Measurements from ENCODE around the gene CCDC175.

Gene CCDC175

DNA sequence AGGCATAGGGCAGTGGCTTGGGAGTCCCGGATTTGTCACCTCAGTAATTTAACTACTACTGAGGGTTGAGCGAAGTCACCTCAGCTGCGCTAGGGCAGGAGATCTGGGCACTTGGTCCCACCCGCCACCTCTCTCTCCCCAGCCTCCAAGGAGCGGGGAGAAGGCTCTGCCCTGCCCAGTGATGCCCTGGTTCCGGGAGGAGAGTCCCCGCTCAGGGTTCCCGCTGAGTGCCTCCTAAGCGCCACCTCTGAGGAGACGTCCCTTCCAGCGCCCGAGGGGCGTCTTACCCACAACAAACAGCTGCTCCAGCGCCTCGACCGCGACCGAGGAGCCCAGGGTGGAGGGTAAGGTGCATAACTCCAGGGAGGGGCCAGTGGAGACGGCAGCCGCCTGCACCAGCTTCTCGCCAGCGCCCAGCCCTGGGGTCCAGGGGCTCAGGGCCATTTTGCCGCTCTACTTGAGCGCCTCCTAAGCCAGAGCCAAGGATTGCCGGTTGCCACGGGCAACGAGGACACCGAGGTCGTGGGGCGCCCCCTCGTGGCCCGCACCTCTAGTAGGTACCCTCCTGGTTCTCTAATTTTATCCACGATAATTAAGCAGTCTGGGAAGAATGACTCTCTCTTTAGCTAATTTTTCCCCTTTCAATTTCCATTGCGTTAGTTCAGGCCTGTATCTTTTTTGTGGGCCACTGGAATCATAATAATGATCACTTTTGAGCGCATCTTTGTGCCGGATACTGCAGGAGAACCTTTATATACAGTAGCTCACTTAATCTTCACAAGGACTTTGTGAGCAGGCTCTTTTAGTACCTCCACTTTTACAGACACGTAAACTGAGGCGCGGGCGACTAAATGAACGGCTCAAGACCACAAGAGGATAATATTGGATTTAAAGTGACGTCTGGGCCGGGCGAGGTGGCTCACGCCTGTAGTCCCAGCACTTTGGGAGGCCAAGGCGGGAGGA is at the start of gene CCDC175:
CCDC175 (minus strand) TSS at position 481 of the 963 bp plus-strand sequence; CDS start at position 444, 37 bp downstream.
- peak; percentile 95 for DNase-seq

DNA sequence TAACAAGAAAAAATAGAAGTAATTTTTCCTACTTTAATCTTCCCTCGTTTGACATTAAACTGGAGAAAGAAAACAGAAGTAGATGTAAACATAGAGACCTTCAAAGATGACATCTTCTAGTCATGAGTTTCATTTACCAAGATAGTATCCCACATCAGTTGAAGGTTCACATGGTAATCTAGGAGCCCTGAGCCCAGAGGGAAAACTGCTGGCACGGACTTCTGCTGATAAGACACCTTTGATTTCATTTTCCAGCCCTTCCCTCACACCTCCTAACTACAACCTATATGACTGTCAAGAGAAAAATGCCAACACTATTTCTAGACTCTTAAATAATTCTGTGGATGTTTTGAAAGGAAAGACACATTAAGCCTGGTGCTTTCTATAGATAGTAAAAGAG is 46.0 kb upstream of the CCDC175 start:
- DNase-seq: no peak

- DNase-seq: no peak
Observed at GRCh38 chr14:59619061-59619460, 42.4 kb upstream of the CCDC175 start.

GRCh38 chr14:59601056-59601455 is 24.4 kb upstream of the CCDC175 start:
- no peak for DNase-seq

- DNase-seq: no peak
Observed at GRCh38 chr14:59600211-59600945, 23.8 kb upstream of the CCDC175 start.

- no peak for DNase-seq
Observed at GRCh38 chr14:59595071-59595470, 18.5 kb upstream of the CCDC175 start.

- DNase-seq: no peak
Observed at GRCh38 chr14:59591641-59592370, 15.2 kb upstream of the CCDC175 start.

DNA sequence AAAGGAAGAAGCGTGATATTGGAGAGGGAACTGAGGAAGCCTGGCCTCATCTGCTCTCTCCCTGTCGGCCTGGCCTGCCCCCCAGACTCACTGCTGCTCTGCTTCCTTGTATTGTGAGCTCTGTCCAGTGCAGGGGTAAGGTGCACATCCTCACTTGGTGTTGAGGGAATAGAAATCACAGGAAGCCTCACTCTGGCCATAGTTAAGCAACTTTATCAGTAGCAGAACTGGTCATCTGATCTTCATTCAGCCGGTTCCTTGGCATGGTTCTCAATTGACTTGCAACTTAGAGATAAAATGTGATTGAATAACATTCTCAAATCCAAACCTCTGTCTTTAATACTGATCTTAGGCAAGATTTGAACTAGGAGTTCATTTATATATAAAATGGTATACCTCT is 11.5 kb upstream of the CCDC175 start:
- no peak for DNase-seq

DNA sequence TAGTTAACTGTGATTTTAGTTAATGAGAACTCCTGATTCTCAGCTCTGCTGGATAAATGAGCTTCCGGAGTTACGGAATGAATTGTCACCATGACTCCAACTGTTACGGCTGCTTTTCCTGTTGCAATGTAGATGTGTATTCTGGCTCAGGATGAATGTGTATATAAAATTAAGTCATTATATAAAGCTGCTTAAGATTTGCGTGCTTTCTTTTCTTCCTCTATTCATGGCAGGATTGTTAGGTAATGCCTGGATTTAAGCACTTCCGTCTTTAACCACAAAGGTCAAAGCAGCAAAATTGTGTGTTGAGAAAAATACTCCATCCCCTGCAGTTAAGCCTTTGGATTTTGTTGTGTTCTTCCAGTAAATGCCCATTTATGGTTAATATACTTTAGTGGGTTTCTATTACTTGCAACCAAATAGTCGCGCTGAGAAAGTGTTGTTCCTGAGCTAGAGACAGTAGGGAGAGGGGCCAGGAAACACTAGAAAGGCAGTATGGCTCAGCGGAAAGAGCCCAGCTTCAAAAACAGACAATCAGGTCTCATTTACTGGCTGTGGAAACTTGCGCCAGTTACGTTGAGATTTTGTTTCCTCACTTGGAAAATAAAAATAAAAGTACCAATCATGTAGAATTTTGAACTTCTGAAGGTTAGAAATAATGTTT is 9.4 kb upstream of the CCDC175 start:
- no peak for DNase-seq

GRCh38 chr14:59583755-59584154 is 7.1 kb upstream of the CCDC175 start:
- no peak for DNase-seq

GRCh38 chr14:59582845-59583509 is 6.4 kb upstream of the CCDC175 start:
- no peak for DNase-seq

- no peak for DNase-seq
Observed at GRCh38 chr14:59582161-59582560, 5.5 kb upstream of the CCDC175 start.

DNA sequence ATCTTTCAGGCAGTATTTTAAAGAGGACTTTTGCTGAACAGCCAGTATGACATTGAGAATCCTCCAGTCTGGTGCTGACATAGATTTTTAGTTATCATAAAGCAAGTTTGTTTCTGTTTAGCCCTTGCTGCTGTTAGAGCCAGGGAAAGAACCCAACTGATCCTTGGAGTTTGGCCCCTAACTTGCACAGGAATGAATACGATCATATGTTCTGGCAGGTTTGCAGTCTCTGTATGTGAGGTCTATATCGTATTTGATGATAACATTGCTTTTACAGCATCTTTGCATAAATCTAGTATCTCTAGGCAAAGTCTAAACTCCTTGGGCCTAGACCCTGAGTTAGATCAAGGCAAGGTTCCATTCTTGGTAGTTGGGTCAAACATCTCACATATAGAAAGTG is 4.3 kb upstream of the CCDC175 start:
- no peak for DNase-seq

GRCh38 chr14:59570122-59570521 is 6.5 kb downstream of the CCDC175 start:
- DNase-seq: no peak

DNA sequence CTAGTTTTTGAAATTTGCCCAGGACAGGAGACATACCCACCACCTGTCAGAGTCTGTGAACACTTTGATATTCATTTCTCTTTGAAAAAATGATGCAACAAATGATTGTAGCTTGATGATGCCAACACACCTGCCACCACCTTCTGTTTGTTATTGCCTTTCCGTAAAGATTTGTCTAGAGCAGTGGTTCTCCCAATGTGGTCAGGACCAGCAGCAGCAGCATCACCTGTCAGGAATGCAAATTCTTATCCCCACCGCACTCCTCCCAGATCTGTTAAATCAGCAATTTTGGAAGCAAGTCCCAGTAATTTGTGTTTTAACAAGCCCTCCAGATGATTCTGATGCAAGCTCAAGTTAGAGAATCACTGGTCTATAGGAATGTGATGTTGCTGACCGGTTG is 9.9 kb downstream of the CCDC175 start:
- no peak for DNase-seq

DNA sequence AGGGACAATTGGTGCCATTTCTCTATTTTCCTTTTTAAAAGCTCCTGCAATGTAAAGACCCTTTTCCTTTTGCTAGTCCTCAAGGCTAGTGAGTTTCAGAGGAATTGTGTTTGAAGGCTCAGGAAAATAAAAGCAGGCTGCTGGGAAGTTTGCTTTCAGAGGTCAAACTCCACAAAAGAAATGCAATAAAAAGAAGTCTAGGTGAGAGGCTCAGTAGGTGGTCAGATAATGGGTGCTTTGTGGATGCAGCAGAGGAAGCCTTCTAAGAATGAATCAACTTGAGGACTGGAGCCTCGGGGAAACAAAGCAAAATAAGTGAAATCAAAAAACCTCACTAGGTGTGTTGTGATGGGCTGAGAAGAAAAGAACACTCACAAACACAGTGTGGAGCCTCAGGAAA is 10.3 kb downstream of the CCDC175 start:
- DNase-seq: no peak

GRCh38 chr14:59565087-59565486 is 11.5 kb downstream of the CCDC175 start:
- DNase-seq: no peak

DNA sequence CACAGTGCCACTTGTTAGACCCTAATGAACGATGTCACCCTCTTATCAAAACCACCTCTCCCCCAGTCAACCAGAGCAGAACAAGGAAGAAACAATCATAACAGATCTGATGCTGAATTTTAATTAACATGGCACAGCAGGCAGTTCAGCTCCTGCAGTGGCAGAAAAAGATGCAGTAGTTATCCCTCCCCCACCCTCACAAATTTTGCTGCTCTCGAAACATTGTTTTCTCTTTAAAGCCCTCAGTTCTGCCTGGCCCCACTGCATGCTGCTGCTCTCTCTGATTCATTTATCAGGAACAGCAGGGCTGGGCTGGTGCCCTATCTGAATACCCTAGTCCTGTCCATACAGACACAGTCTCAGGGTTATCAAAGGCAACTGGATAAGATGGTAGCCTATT is 12.2 kb downstream of the CCDC175 start:
- no peak for DNase-seq

- DNase-seq: no peak
Observed at GRCh38 chr14:59547310-59547709, 29.3 kb downstream of the CCDC175 start.

GRCh38 chr14:59543873-59544272 is 32.7 kb downstream of the CCDC175 start:
- DNase-seq: no peak

GRCh38 chr14:59541731-59542130 is 34.9 kb downstream of the CCDC175 start:
- DNase-seq: no peak

GRCh38 chr14:59540852-59541251 is 35.8 kb downstream of the CCDC175 start:
- no peak for DNase-seq
